H1 (cell line): Measurements from ENCODE around the gene VAV2.

ENCODE experiments used
- ATF3 ChIP-seq: IDR thresholded peaks from 2 replicates; pipeline ENCODE4 v1.6.1; 2011; ENCODE audit warnings: low read depth, mild to moderate bottlenecking, low read length; ENCODE audit not compliant: insufficient read depth
- CHD1 ChIP-seq: IDR thresholded peaks from 2 replicates; pipeline ENCODE4 v1.6.1; 2012; ENCODE audit warnings: low read depth, low read length, improper control_type of control experiment
- CTCF ChIP-seq, 3 experiments: IDR thresholded peaks; 1 replicate in 2 of 3; 2 replicates in 1 of 3; pipeline versions ENCODE4 v1.5.1 to v1.6.1; 2011; ENCODE audit warnings: low read length in 3 of 3, mild to moderate bottlenecking in 3 of 3, inconsistent platforms in 2 of 3, low read depth in 1 of 3, moderate library complexity in 1 of 3; ENCODE audit not compliant: insufficient read depth in 1 of 3; ENCODE audit errors: control extremely low read depth in 1 of 3
- KDM5A ChIP-seq: fragments of 200-600 bp; IDR thresholded peaks from 2 replicates; pipeline ENCODE4 v1.7.1; 2012; ENCODE audit warnings: mild to moderate bottlenecking, low read length, inconsistent platforms, mixed read lengths
- MAX ChIP-seq: IDR thresholded peaks from 2 replicates; pipeline ENCODE4 v1.6.1; 2012; ENCODE audit warnings: inconsistent platforms
- POLR2A ChIP-seq, 2 experiments: IDR thresholded peaks; 1 replicate in 1 of 2; 2 replicates in 1 of 2; pipeline ENCODE4 v1.6.1; 2011; ENCODE audit warnings: low read depth in 2 of 2, low read length in 2 of 2, mild to moderate bottlenecking in 2 of 2; ENCODE audit errors: control extremely low read depth in 1 of 2
- RFX5 ChIP-seq: IDR thresholded peaks from 2 replicates; pipeline ENCODE4 v1.6.1; 2011; ENCODE audit warnings: low read depth, low read length, improper control_type of control experiment, borderline replicate concordance
- SRF ChIP-seq: IDR thresholded peaks from 2 replicates; pipeline ENCODE4 v1.6.1; 2011; ENCODE audit warnings: mild to moderate bottlenecking, low read depth, low read length, moderate library complexity
- TAF1 ChIP-seq: IDR thresholded peaks from 2 replicates; pipeline ENCODE4 v1.6.1; 2011; ENCODE audit warnings: mild to moderate bottlenecking, low read depth, low read length

- TF ChIP-seq CHD1 (no peak), SRF (no peak), CTCF (IDR thresholded peaks at IDR 0.05; ENCODE audit: control extremely low read depth in 1 of 3, insufficient read depth in 1 of 3, low read depth in 1 of 3, low read length in 3 of 3) (no peak), MAX (no peak), KDM5A (no peak), RFX5 (no peak), POLR2A (IDR thresholded peaks at IDR 0.05; ENCODE audit: control extremely low read depth in 1 of 2, low read depth in 2 of 2, low read length in 2 of 2) (no peak), TAF1 (no peak), ATF3 (no peak)
These were observed 223.7 kb downstream of the VAV2 start for GRCh38 chr9:133768371-133768858.
